K562 (cell line): Measurements from ENCODE around the gene ACSL5. TPM values are rescaled to one million over a fixed set of nuclear protein-coding genes. Genes with fewer than 3 reads are reported as not detected.

Experiments used
- ATAC-seq: fragments of 200-7000 bp; cut with Tn5 transposase; 3 replicates; pipeline ENCODE4 v1.9.1; 2020; ENCODE audit warnings: moderate library complexity
- BruUV-seq: library from RNA; stranded (reverse); fragments of 400-500 nt; replicated peaks from 2 replicates; lab custom pipeline; 2021; lab: Mats Ljungman, UMichigan
- CTCF ChIA-PET: fragments of 300-600 bp; formaldehyde crosslinking; extraction: SDS; loops from one replicate; lab custom pipeline; 2021; ENCODE audit warnings: low intra/inter-chr PET ratio; lab: Yijun Ruan, JAX
- POLR2A ChIA-PET: fragments of 300-600, 350-650 bp; sonication (Branson Sonifier 250); formaldehyde crosslinking; extraction: SDS; loops from one replicate; lab custom pipeline; 2021; ENCODE audit warnings: antibody characterized with exemption, inconsistent platforms; lab: Yijun Ruan, JAX
- DNase-seq, 4 experiments: peaks; one replicate each; pipeline versions ENCODE4 v3.0.0 to v3.0.0-alpha.2; 2011 to 2018; ENCODE audit warnings: low spot score in 3 of 4, mixed read lengths in 3 of 4; ENCODE audit errors: extremely low read depth in 1 of 4
- FAIRE-seq: peaks from 2 replicates; lab custom pipeline; 2011; peaks lifted over from hg19 to GRCh38; lab: Jason Lieb, UNC
- H2AFZ ChIP-seq: 2 replicates; pipeline ENCODE4 v1.6.0; 2011; ENCODE audit warnings: low read depth, low read length, control low read depth, inconsistent platforms
- H3K27ac ChIP-seq: fragments of 200-600 bp; 3 replicates; pipeline ENCODE4 v1.8.0; 2011; ENCODE audit warnings: low read depth, mild to moderate bottlenecking, control low read depth, inconsistent platforms, low read length, moderate library complexity, mixed read lengths; ENCODE audit errors: extremely low read depth
- H3K27me3 ChIP-seq, 2 experiments: fragments of 300-600 bp in 1 of 2; 2 replicates in 1 of 2; 3 replicates in 1 of 2; pipeline versions ENCODE4 v1.6.0 to v1.8.0; 2011; ENCODE audit warnings: inconsistent platforms in 2 of 2, low read length in 2 of 2, mild to moderate bottlenecking in 1 of 2, mixed read lengths in 1 of 2, moderate library complexity in 1 of 2; ENCODE audit not compliant: control insufficient read depth in 2 of 2, insufficient read depth in 2 of 2
- H3K36me3 ChIP-seq: fragments of 300-600 bp; 3 replicates; pipeline ENCODE4 v1.8.0; 2011; ENCODE audit warnings: mild to moderate bottlenecking, low read length, inconsistent platforms; ENCODE audit not compliant: control insufficient read depth, insufficient read depth
- H3K4me1 ChIP-seq, 2 experiments: fragments of 200-600 bp in 1 of 2; replicated peaks in 1 of 2; 2 replicates in 1 of 2; 3 replicates in 1 of 2; pipeline versions ENCODE4 v1.5.1 to v1.8.0; 2011; ENCODE audit warnings: inconsistent platforms in 2 of 2, low read length in 2 of 2, mild to moderate bottlenecking in 1 of 2, mixed read lengths in 1 of 2, moderate library complexity in 1 of 2; ENCODE audit not compliant: control insufficient read depth in 2 of 2, insufficient read depth in 2 of 2
- H3K4me2 ChIP-seq: 2 replicates; pipeline ENCODE4 v1.6.1; 2011; ENCODE audit warnings: low read length, control low read depth, inconsistent platforms, mixed read lengths; ENCODE audit not compliant: insufficient read depth
- H3K4me3 ChIP-seq: fragments of 200-600 bp; sonication (generic), shearing (Covaris generic); 2 replicates; pipeline ENCODE4 v1.5.1; 2016; ENCODE audit warnings: control low read depth, inconsistent platforms
- H3K79me2 ChIP-seq: fragments of 200-600 bp; 3 replicates; pipeline ENCODE4 v1.8.0; 2011; ENCODE audit warnings: low read length, inconsistent platforms; ENCODE audit not compliant: control insufficient read depth, insufficient read depth
- H3K9ac ChIP-seq, 2 experiments: 2 replicates each; pipeline versions ENCODE4 v1.6.0 to v1.6.1; 2011; ENCODE audit warnings: low read depth in 2 of 2, low read length in 2 of 2, control low read depth in 1 of 2, inconsistent platforms in 1 of 2, mild to moderate bottlenecking in 1 of 2, mixed read lengths in 1 of 2; ENCODE audit not compliant: insufficient read depth in 1 of 2
- H3K9me1 ChIP-seq: one replicate; pipeline ENCODE4 v1.6.0; 2011; ENCODE audit warnings: inconsistent platforms, mild to moderate bottlenecking, low read length, moderate library complexity; ENCODE audit not compliant: control insufficient read depth, insufficient read depth
- H3K9me3 ChIP-seq: replicated peaks from 2 replicates; pipeline ENCODE4 v1.5.1; 2011; ENCODE audit warnings: low read depth, low read length, inconsistent platforms; ENCODE audit not compliant: control insufficient read depth, insufficient read depth
- H4K20me1 ChIP-seq: replicated peaks from 2 replicates; pipeline ENCODE4 v1.6.1; 2011; ENCODE audit warnings: low read length, inconsistent platforms, mixed read lengths; ENCODE audit not compliant: control insufficient read depth, insufficient read depth
- CBFA2T2 ChIP-seq: fragments of 450-650 bp; conservative IDR thresholded peaks from 2 replicates; pipeline ENCODE4 v1.6.1; 2017; ENCODE audit warnings: mild to moderate bottlenecking
- CREB1 ChIP-seq, 2 experiments: sonication (generic) in 1 of 2; formaldehyde crosslinking in 1 of 2; IDR thresholded peaks; 2 replicates each; pipeline versions ENCODE4 v1.6.1 to v1.8.0; 2012 to 2022; ENCODE audit warnings: inconsistent platforms in 1 of 2, mild to moderate bottlenecking in 1 of 2, missing genetic modification reagents in 1 of 2, moderate library complexity in 1 of 2
- CREM ChIP-seq: IDR thresholded peaks from 2 replicates; pipeline ENCODE4 v1.6.1; 2014; ENCODE audit warnings: antibody characterized with exemption, low read depth
- KAT7 ChIP-seq: sonication (generic); formaldehyde crosslinking; IDR thresholded peaks from 2 replicates; pipeline ENCODE4 v1.8.0; 2022; ENCODE audit warnings: missing genetic modification reagents, mild to moderate bottlenecking, borderline replicate concordance
- KDM4B ChIP-seq, 2 experiments: fragments of 450-650 bp in 1 of 2; sonication (generic) in 1 of 2; IDR thresholded peaks; 2 replicates each; pipeline ENCODE4 v1.6.1; 2016 to 2017; ENCODE audit warnings: borderline replicate concordance in 2 of 2, antibody characterized with exemption in 1 of 2, low read depth in 1 of 2, mild to moderate bottlenecking in 1 of 2
- NFRKB ChIP-seq: fragments of 450-650 bp; IDR thresholded peaks from 2 replicates; pipeline ENCODE4 v1.6.1; 2016; ENCODE audit warnings: low read depth
- ZBTB7A ChIP-seq: IDR thresholded peaks from 2 replicates; pipeline ENCODE4 v1.6.1; 2011; ENCODE audit warnings: low read depth, mild to moderate bottlenecking, low read length, moderate library complexity, borderline replicate concordance; ENCODE audit not compliant: control insufficient read depth
- WGBS: fragments of 100-300 bp; shearing (Covaris generic); methylation state at CpG from one replicate; pipeline ENCODE4 v1.1.6; 2016; ENCODE audit warnings: low coverage, mixed read lengths; ENCODE audit not compliant: insufficient coverage; ENCODE audit errors: missing lambda C conversion rate; 5-methylcytosine and 5-hydroxymethylcytosine counted together
- in situ Hi-C: fragments of 300-500 bp; cut with MboI; formaldehyde crosslinking; loops from 4 replicates; pipeline ENCODE4 v1.15.0; 2018; ENCODE audit warnings: inconsistent platforms, mixed read lengths
- intact Hi-C: fragments of 100-400 bp; cut with micrococcal nuclease; formaldehyde crosslinking; loops from 2 replicates; pipeline ENCODE4 v1.14.2; 2022
- polyA plus RNA-seq, 8 experiments: library from polyadenylated mRNA; depleted of rRNA in 4 of 8; stranded (reverse) in 5 of 8; unstranded in 3 of 8; fragments of >200 nt; fragmentation: Nextera tagmentation in 2 of 8; fragmentation: Illumina TruSeq in 1 of 8; extraction: Ambion mirVana in 2 of 8; extraction: Trizol in 1 of 8; gene quantifications; 2 replicates each; pipeline versions ENCODE4 v1.2.1 to v1.2.3, GENCODE V29; 2011 to 2014; ENCODE audit warnings: inconsistent platforms in 1 of 8, missing spikeins in 1 of 8
- total RNA-seq, 7 experiments: library from RNA; depleted of rRNA in 6 of 7; stranded (reverse); fragments of >200 nt in 6 of 7; fragmentation: Illumina TruSeq in 2 of 7; extraction: Trizol in 2 of 7; gene quantifications; 2 replicates each; pipeline versions ENCODE4 v1.2.1 to v1.2.3, GENCODE V29; 2011 to 2021; ENCODE audit warnings: low replicate concordance in 1 of 7

ACSL5 gene
- total and polyA plus RNA-seq, 9 of the 15 experiments (the other 6 are each of a cell fraction or from before 2014, with no cell fraction given), result 0.19 to 1.4 (median 0.55) TPM

DNA sequence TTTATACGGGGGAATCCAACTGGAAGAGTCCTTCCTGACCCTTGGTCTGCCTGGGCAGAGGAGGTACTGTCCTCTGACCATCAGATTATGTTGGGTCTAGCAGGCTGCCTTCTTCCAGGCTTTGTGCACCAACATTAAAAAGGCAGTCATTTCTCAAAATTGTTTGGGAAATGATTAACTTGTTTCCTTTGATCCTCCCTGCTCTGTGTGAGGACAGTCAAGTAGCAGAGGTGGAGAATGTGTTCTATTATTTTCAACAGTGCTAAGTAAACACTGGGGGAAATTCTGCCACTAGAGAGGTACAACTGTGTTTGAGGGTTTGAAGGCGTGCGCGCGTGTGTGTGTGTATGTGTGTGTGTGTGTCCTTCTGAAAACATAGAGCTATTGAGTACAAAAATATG is 20.6 kb downstream of the ACSL5 start:
- no peaks in the 10 kb centered on the region for H3K9me3 ChIP-seq
- in situ Hi-C loops, result no loop called here
- no peak overlapping the region for H3K4me2 ChIP-seq
- ATAC-seq, result no peak
- no peak for DNase-seq
- 50% methylated on average over 5 of the region's 5 CpGs for WGBS
- no TSS peak for BruUV-seq
- H2AFZ ChIP-seq, result no peak overlapping the region
- no peaks in the 10 kb centered on the region for H3K36me3 ChIP-seq
- CTCF ChIA-PET, result no interaction called here
- H4K20me1 ChIP-seq, result no peaks in the 10 kb centered on the region
- H3K79me2 ChIP-seq, result no peaks in the 10 kb centered on the region
- intact Hi-C loops, result no loop called here
- TF ChIP-seq CREB1 (IDR thresholded peaks at IDR 0.05), result no peak
- no peak for TF ChIP-seq CREB1 (CRISPR knock-in tag; IDR thresholded peaks at IDR 0.05)
- no peak for TF ChIP-seq ZBTB7A
- no peak for TF ChIP-seq KDM4B (IDR thresholded peaks at IDR 0.05; ENCODE audit: borderline replicate concordance in 2 of 2, low read depth in 1 of 2)
- TF ChIP-seq NFRKB, result no peak
- no peak for TF ChIP-seq CBFA2T2
- TF ChIP-seq CREM, result no peak
- TF ChIP-seq KAT7 (CRISPR knock-in tag), result no peak
- TF ChIP-seq, all 486 proteins: peak for 0
- Histone ChIP-seq H3K4me3 (no peak overlapping the region), H3K27ac (no peak overlapping the region), H3K27me3 (peaks cover 0 to 8% of the 10 kb centered on the region in 2 experiments; a peak in 2 of 5 replicates), H3K4me1 (no peaks in the 10 kb centered on the region), H3K9ac (no peak overlapping the region), H3K9me1 (no peaks in the 10 kb centered on the region)
- FAIRE-seq, result no peak
- POLR2A ChIA-PET, result no interaction called here
